HG03354 (cell line): ENCODE results near the gene SERPINA1.

Experiments used
- ATAC-seq: cut with Tn5 transposase; IDR thresholded peaks from one replicate; pipeline ENCODE4 v1.9.1; 2021; ENCODE audit warnings: mild to moderate bottlenecking; ENCODE audit not compliant: unreplicated experiment, poor library complexity, severe bottlenecking

Gene SERPINA1

DNA sequence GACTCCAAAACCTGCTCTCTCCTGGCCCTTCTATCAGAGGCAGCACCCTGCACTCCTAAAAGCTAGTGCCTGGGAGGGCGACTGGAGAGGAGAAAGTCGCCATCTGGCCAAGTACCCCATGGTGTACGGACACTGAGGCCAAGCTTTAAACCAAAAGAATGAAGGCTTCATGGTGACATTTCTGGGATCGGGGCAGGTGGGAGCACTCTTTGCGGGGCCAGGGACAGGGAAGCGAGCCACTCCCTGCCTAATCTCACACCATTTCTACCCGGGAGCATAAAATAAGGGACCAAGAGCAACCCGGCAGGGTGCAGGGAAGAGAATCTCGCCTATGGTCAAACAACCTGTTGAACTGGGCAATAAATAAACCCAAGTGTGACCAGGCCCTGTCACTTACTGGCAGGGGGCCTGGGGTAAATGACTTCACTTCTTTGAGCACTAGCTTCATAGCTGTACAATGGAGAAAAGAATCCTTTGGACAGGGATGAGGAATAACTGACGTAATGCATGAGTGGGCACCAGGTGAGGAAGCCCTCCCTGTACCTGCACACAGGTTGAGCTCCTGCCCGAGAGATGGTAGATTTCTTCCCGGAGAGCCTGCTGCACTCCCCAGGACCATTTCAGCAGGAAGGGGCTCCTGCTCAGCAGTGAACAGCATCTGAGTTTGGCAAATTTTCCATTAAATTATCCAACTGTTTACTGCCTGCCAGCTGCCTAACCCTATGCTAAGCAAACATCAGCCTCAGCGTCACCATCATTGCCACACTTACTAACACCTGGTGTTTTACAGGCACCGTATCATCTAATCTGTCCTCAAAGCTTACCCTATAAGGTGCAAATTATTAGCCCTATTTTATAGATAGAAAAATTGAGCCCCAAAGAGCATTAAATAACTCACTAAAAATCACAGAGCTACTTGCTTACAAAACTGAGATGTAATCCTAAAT lies 2.0 kb downstream of the SERPINA1 start:
- no peak for ATAC-seq

DNA sequence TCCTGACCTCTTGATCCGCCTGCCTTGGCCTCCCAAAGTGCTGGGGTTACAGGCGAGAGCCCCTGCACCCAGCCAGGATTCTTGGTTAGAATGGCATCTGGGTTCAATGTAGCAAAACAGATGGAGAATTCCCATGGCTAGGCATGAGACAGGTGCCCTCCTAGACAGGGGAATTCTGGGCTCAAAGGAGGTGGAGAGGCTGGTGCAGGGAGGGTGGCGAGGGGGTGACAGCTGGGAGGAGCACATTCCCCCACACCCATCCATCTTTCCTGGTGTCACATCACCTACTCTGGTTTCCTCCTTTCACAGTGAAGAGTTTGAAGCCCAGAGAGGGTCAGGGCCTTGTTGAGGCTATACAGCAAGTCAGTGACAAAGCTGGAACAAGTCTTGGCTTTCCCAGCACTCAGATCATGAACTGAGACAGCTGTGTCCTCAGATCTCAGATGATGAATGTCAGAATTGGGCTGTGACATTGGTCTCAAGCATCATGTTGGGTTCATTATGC lies 2.8 kb downstream of the SERPINA1 start:
- ATAC-seq, result no peak

DNA sequence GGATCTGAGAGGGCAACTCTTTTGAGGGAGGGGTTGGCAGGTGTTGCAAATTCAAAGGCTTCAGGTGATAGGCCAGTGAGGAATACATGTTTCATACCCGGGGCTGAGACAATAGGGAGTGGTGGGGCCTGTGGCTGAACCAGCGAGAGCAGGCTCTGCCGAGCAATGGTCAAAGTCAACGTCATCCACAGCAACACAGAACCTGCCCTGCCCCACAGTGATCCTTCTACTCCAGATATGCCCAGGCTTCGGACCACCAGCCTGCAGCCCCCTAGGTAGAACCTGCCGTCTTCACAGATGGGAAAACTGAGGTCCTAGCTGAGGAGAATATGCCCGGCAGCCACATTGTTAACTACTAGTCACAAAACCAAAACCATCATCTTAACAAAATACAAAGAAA lies 4.1 kb downstream of the SERPINA1 start:
- no peak for ATAC-seq

GRCh38 chr14:94383777-94384176 lies 4.6 kb downstream of the SERPINA1 start:
- ATAC-seq, result no peak

- ATAC-seq, result no peak
Measured at GRCh38 chr14:94382716-94383596, 5.4 kb downstream of the SERPINA1 start.

- ATAC-seq, result no peak
Measured at GRCh38 chr14:94382099-94382715, 6.2 kb downstream of the SERPINA1 start.

GRCh38 chr14:94381149-94382030 lies 7.0 kb downstream of the SERPINA1 start:
- no peak for ATAC-seq

DNA sequence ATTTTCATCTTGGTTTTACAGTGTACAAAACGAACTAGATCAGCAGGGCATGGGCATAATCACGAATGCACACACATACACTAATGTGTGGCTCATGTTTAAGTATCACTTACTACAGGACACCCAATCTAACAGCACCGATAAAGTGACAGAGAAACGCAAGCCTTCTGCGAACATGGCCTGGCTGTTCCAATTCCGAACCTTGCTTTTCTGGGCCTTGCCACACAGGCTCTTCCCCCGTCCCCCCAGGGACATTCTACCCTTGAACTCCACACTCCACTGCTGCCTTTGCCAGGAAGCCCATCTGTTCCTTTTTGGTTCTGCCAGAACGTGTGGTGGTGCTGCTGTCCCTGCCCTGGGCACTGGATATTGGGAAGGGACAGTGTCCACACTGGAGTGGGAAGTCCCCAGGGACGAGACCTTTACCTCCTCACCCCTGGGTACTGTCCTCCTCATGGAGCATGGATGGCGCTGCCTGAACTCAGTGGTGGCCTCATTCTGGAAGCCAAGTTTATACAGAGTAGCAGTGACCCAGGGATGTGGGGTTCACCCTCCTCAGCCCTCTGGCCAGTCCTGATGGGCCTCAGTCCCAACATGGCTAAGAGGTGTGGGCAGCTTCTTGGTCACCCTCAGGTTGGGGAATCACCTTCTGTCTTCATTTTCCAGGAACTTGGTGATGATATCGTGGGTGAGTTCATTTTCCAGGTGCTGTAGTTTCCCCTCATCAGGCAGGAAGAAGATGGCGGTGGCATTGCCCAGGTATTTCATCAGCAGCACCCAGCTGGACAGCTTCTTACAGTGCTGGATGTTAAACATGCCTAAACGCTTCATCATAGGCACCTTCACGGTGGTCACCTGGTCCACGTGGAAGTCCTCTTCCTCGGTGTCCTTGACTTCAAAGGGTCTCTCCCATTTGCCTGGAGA lies 7.9 kb downstream of the SERPINA1 start:
- ATAC-seq, result no peak

DNA sequence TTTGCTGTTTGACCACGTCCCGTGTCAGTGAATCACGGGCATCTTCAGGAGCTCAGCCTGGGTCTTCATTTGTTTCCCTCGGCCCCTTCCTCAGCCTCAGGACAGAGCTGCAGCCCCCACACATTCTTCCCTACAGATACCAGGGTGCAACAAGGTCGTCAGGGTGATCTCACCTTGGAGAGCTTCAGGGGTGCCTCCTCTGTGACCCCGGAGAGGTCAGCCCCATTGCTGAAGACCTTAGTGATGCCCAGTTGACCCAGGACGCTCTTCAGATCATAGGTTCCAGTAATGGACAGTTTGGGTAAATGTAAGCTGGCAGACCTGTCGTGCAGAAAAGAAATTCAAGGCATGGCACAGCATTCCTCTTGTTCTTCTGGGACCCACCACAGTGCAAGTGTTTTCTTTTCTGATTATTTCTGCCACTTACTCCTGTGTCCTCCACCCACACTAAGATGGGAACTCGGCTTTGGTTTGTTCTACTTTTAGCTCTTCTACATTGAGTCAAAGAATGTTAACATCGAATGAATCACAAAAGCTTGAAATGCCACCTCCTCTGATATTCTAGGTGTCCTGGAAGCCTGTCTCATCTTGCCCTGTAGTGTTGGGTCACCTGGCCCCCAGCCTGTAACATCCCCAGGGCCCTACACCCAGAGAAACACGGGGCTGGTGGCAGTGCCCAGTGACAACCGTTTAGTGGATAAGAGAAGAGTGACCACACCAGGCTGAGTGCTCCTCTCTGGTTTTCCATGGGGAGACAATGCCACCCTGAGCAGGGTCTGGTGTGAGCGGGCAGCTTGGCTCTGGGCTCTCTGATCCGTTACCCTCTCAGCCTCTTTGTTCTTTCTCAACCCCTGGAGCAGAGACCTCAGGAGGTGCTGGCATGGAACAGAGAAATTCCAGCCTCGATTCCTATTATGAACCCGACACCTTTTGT lies 8.8 kb downstream of the SERPINA1 start:
- ATAC-seq, result no peak

- no peak for ATAC-seq
Measured at GRCh38 chr14:94378527-94379290, 9.7 kb downstream of the SERPINA1 start.

GRCh38 chr14:94377866-94378470 lies 10.4 kb downstream of the SERPINA1 start:
- no peak for ATAC-seq

DNA sequence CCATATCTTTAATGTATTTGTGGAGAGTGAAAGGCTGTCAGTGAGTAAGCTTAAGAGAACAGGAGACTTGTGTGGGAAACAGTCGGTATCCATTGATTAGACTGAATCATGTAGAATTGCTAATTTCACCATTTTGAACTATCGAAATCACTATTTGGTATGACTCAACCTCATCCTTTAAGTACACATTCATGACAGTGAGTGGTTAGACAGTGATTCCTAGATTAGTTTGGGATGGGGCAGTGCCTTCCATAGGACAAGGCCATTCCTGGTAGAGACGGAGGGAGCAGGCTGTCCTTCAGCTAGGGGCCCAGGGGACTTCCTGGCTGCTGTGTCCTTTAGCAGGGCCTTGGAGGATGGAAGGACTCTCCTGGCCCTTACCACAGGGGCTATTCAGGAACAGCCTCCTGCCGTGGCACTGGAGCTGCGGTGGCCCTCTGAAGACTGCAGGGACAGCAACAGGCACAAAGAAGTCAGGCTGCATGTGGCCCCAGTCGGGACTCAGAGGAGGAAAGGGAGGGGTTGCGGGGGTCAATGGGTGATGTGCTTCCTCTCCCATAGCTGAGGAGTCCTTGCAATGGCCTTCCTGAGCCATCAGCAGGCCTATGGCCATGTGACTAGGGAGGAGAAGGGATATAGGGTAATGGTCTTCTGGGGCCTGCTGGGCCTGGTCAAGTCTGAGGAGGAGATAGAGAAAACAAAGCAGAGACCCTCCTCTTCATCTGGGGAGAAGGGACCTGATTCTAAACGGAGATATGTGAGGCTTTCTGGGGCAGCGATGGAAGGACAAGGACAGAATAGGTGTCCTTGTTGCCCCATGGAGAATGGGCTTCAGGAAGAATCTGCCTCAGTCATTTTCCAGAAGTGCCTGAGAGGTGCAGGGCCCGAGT lies 11.2 kb downstream of the SERPINA1 start:
- ATAC-seq, result no peak

- no peak for ATAC-seq
Measured at GRCh38 chr14:94376108-94376975, 12.1 kb downstream of the SERPINA1 start.

- no peak for ATAC-seq
Measured at GRCh38 chr14:94375552-94376107, 12.8 kb downstream of the SERPINA1 start.
